Vagina (tissue), 2 donors: Measurements from ENCODE around the gene BATF. TPM values are rescaled to one million over a fixed set of nuclear protein-coding genes. Genes with fewer than 3 reads are reported as not detected.

Experiments
- DNase-seq, 2 donors: peaks; one replicate each; pipeline ENCODE4 v3.0.0-alpha.2; 2017; ENCODE audit errors: extremely low spot score in 2 of 2
- H3K27ac ChIP-seq: fragments of 200-600 bp; sonication (generic); one replicate; pipeline ENCODE4 v1.5.1; 2019
- H3K27me3 ChIP-seq: fragments of 200-600 bp; sonication (generic); one replicate; pipeline ENCODE4 v1.5.1; 2019
- H3K36me3 ChIP-seq, 2 donors: fragments of 200-600 bp; sonication (generic); one replicate each; pipeline ENCODE4 v1.5.1; 2017 to 2019
- H3K4me1 ChIP-seq: fragments of 200-600 bp; sonication (generic); one replicate; pipeline ENCODE4 v1.5.1; 2019
- H3K4me3 ChIP-seq, 2 donors: fragments of 200-600 bp; sonication (generic); 1 replicate in 1 of 2; 2 replicates in 1 of 2; pipeline ENCODE4 v1.5.1; 2016 to 2019
- H3K9me3 ChIP-seq: fragments of 200-600 bp; sonication (generic); one replicate; pipeline ENCODE4 v1.5.1; 2019
- POLR2A ChIP-seq, 2 donors: fragments of 450-650 bp; IDR thresholded peaks; one replicate each; pipeline ENCODE4 v1.6.1; 2017; ENCODE audit warnings: antibody characterized with exemption in 2 of 2, mild to moderate bottlenecking in 2 of 2, moderate library complexity in 2 of 2
- POLR2AphosphoS5 ChIP-seq, 2 donors: sonication (generic); formaldehyde crosslinking; IDR thresholded peaks; one replicate each; pipeline ENCODE4 v1.9.0; 2017; ENCODE audit warnings: antibody characterized with exemption in 2 of 2, mild to moderate bottlenecking in 2 of 2, low read depth in 1 of 2; ENCODE audit not compliant: insufficient read depth in 1 of 2
- intact Hi-C: fragments of 100-400 bp; cut with DNase I; formaldehyde crosslinking; loops from one replicate; pipeline ENCODE4 v1.15.1; 2023
- total RNA-seq: library from RNA; depleted of rRNA; stranded (reverse); fragments of >200 nt; gene quantifications from one replicate; pipeline ENCODE4 v1.2.3, GENCODE V29; 2016
- TF ChIP-seq, protein P1 (sequence below), 3 experiments: fragments of 450-650 bp in 2 of 3; fragments of 200-600 bp in 1 of 3; sonication (generic) in 1 of 3; IDR thresholded peaks; one replicate each; pipeline ENCODE4 v1.5.1; 2017 to 2019; ENCODE audit warnings: antibody characterized with exemption in 3 of 3, mild to moderate bottlenecking in 2 of 3, moderate library complexity in 2 of 3

BATF gene
- total RNA-seq, 1 donor from 2014 or later, result 12.0 TPM

DNA sequence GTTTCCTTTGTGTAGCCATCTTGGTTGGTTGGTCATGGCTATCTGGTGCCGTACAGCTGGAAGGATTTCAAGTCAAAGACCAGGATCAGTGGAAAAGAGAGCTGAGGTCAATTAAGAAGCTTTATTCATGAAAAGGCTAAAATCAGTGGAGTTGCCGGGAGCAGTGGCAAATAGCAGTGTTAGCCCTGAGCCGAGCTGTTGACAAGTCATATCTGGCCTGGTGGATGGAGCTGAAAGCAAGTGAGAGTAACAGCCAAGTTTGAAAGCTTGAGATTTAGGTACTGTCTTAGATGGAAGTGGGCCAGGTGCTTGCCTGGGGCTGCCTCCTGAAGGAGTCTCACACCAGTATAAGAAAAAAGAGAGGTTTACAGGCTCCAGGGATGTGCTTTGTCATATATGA is 9.0 kb downstream of the BATF start:
- Histone ChIP-seq H3K36me3 (no peaks in the 10 kb centered on the region), H3K4me3 (no peak overlapping the region), H3K27ac (no peak overlapping the region), H3K27me3 (no peaks in the 10 kb centered on the region), H3K9me3 (no peaks in the 10 kb centered on the region), H3K4me1 (peaks cover 14% of the 10 kb centered on the region)
- DNase-seq, result peak in 1 of 2 donors; percentile 78
- intact Hi-C loops, result no loop called here
- no peak for TF ChIP-seq POLR2A (IDR thresholded peaks at IDR 0.05)
- no peak for TF ChIP-seq POLR2AphosphoS5 (IDR thresholded peaks at IDR 0.05; ENCODE audit: insufficient read depth in 1 of 2, low read depth in 1 of 2)
- TF ChIP-seq, protein P1, sequence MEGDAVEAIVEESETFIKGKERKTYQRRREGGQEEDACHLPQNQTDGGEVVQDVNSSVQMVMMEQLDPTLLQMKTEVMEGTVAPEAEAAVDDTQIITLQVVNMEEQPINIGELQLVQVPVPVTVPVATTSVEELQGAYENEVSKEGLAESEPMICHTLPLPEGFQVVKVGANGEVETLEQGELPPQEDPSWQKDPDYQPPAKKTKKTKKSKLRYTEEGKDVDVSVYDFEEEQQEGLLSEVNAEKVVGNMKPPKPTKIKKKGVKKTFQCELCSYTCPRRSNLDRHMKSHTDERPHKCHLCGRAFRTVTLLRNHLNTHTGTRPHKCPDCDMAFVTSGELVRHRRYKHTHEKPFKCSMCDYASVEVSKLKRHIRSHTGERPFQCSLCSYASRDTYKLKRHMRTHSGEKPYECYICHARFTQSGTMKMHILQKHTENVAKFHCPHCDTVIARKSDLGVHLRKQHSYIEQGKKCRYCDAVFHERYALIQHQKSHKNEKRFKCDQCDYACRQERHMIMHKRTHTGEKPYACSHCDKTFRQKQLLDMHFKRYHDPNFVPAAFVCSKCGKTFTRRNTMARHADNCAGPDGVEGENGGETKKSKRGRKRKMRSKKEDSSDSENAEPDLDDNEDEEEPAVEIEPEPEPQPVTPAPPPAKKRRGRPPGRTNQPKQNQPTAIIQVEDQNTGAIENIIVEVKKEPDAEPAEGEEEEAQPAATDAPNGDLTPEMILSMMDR (IDR thresholded peaks at IDR 0.05), result no peak

DNA sequence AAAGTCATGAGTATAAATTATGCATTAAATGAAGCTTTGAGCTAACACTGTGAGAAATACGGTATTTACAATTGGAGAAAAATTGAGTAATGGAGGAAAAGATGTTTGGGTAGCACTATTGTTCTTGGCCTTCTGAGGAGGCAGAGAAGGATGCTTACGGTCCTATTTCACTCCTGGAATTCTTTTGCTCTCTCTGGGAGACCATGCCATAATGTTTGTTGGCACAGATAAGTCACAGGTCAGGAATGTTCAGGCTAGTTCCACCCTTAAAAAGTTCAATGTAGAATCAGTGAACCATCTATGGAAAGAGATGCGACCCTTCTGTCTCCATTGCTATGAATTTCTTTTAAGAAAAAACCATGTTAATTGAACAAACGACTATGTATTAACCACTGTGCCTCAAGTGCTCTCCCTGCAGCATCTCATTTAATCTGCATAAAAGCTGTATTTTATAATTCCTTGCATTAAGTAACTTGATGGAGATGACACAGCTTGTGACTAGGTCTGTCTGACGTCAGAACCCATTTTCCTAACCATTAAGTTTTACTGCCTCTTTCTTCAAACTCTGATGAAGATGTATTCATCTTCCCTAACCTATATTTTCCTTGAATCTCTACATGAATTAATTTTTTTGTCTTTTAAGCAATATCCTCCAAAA is 9.5 kb downstream of the BATF start:
- no peak overlapping the region for H3K27ac ChIP-seq
- H3K9me3 ChIP-seq, result no peaks in the 10 kb centered on the region

DNA sequence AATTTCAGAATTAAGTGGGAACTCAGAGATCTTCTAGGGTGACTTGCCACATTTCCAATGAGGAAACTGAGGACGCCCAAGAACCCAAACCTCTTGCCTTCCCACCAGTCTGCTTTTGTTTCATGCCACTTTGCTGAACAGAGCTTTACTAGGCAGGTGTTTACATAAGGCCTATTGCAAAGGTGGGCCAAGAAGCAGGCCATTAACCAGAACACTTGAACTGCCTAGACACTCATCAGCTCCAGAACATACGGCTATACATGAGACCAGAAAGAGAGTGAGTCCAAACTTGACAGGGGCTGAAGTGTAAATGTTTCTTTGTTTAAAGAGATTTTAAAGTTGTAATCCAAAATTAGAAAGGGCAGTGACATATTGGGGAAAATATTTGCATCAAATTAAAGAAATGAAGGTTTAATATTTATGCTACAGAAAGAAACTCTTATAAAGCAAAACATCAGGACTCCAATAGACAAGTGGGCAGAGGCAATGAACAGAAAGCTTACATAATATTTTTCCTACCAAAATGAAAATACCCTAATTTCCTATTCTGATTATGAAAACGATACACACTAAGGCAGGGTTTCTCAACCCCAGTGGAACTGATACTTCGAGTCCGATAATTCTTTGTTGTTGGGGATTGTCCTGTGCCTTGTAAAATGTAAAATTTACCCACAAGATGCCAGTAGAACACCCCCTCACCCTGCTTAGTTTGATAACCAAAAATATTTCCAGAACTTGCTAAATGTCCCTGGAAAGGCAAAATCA is 11.7 kb downstream of the BATF start:
- Histone ChIP-seq H3K27ac (peak overlapping the region; percentile 71), H3K4me3 (no peak overlapping the region), H3K4me1 (peaks cover 26% of the 10 kb centered on the region), H3K9me3 (no peaks in the 10 kb centered on the region), H3K27me3 (no peaks in the 10 kb centered on the region), H3K36me3 (no peaks in the 10 kb centered on the region)
- TF ChIP-seq POLR2A (IDR thresholded peaks at IDR 0.05), result no peak
- peak in 1 of 2 donors; percentile 5 for DNase-seq
- intact Hi-C loops, result no loop called here

More for the DNA sequence above, 9.5 kb downstream of the BATF start:
- DNase-seq, result peak in 1 of 2 donors; percentile 3
- intact Hi-C loops, result no loop called here
- no peak overlapping the region for H3K4me3 ChIP-seq
- H3K4me1 ChIP-seq, result peaks cover 20% of the 10 kb centered on the region
- no peaks in the 10 kb centered on the region for H3K27me3 ChIP-seq
- no peak for TF ChIP-seq POLR2A (IDR thresholded peaks at IDR 0.05)
- no peak for TF ChIP-seq POLR2AphosphoS5 (IDR thresholded peaks at IDR 0.05; ENCODE audit: insufficient read depth in 1 of 2, low read depth in 1 of 2)
- TF ChIP-seq, protein P1 (IDR thresholded peaks at IDR 0.05), result no peak
- no peaks in the 10 kb centered on the region for H3K36me3 ChIP-seq

DNA sequence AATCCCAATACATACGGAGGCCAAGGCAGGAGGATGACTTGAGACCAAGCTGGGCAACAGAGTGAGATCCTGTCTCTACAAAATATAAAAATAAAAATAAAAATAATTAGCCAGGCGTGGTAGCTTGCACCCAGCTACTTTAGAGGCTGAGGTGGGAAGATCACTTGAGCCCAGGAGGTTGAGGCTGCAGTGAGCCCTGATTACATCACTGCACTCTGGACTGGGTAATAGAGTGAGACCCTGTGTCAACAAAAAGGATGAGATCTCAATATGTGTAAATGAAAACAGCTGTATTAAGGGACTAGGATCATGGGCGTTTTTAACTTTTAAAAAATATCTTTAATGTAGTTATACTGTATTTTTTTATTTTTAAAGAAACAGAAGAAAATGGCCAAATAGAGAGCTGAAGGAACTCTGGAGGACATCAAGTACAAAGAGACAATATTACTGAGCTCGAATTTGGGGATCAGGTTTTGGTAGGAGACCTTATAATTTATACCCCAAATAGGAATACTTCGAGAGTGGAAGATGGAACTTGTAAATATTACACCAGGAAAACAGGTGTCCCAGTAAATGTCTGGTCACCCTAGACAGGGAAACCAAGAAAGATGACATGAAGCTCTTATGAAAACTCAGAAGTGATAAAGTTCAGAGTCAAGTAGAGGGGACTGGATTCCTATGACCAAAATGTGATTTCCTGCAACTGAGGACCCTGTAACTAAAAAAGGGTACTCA is 13.1 kb downstream of the BATF start:
- Histone ChIP-seq H3K9me3 (no peaks in the 10 kb centered on the region), H3K27me3 (no peaks in the 10 kb centered on the region), H3K27ac (peak overlapping the region; percentile 71), H3K36me3 (no peaks in the 10 kb centered on the region), H3K4me1 (peaks cover 26% of the 10 kb centered on the region), H3K4me3 (no peak overlapping the region)
- no peak for TF ChIP-seq POLR2AphosphoS5 (IDR thresholded peaks at IDR 0.05; ENCODE audit: insufficient read depth in 1 of 2, low read depth in 1 of 2)
- TF ChIP-seq POLR2A (IDR thresholded peaks at IDR 0.05), result no peak
- TF ChIP-seq, protein P1 (IDR thresholded peaks at IDR 0.05), result no peak
- no peak for DNase-seq
- intact Hi-C loops, result no loop called here

DNA sequence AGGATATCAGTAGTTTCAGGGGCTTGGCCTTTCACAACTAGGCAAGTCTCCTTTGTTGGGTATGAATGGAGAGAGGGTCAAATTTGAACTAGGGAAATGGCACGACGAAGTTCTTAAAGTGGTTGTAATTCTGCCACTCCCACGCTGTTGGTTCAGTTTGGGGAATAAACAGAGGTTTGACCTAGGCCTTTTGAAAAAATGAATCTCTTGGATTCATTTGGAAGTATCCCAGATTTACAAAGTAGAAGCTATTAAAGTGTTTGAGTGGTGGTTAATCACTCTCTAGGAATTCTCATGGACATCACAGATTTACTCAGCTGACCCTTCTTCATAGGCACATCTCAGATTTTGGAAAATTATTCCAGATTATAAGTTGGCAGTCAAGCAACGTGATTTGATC is 14.8 kb downstream of the BATF start:
- Histone ChIP-seq H3K4me1 (peaks cover 27% of the 10 kb centered on the region), H3K4me3 (no peak overlapping the region), H3K27me3 (no peaks in the 10 kb centered on the region), H3K9me3 (no peaks in the 10 kb centered on the region), H3K36me3 (no peaks in the 10 kb centered on the region), H3K27ac (peak overlapping the region; percentile 87)
- TF ChIP-seq, protein P1 (IDR thresholded peaks at IDR 0.05), result no peak
- TF ChIP-seq POLR2A (IDR thresholded peaks at IDR 0.05), result no peak
- intact Hi-C loops, result no loop called here
- no peak for DNase-seq
